ENCODE data around the gene NLRC5. TPM values are rescaled to one million over a fixed set of nuclear protein-coding genes. Genes with fewer than 3 reads are reported as not detected.
A peak's percentile ranks its signal among the peaks of the same experiment; 100 is the strongest.
"Not testable (repeated sequence)": the region's sequence is repeated elsewhere in the genome, so short reads cannot be mapped to it uniquely, and the experiment has no call there.

The NLRC5 gene
- total RNA-seq, 2 experiments from 2014 or later = 199 to 305 TPM

GRCh38 chr16:56986908-56987307, 2.4 kb upstream of the NLRC5 start:
- intact Hi-C loops (cut with micrococcal nuclease; ENCODE audit: unreplicated experiment); BruUV-seq (replicated peaks); H4K20me1 ChIP-seq (ENCODE audit: insufficient read depth, low read length); H3K9me2 ChIP-seq (ENCODE audit: insufficient read depth, low read length); CTCF ChIA-PET (ENCODE audit: unreplicated experiment); H2AFZ ChIP-seq (ENCODE audit: low read length); H3K9me3 ChIP-seq (ENCODE audit: low read length); DNase-seq (ENCODE audit: low spot score): not testable (repeated sequence)
- peak overlapping the region; percentile 89 for H3K4me2 ChIP-seq (ENCODE audit: low read length)
- peaks cover 61% of the 10 kb centered on the region for H3K79me2 ChIP-seq (ENCODE audit: insufficient read depth, low read depth, low read length)
- POLR2A ChIA-PET = interaction anchor here (0.6 to 4.8 kb wide), 7 partner anchors 9 to 59 kb away, joined by 3 to 42 read pairs (median 19); no protein-coding TSS in a partner anchor
- peak overlapping the region; percentile 80 for H3K4me3 ChIP-seq (ENCODE audit: low read depth, low read length, poor library complexity, severe bottlenecking)
- peaks cover 81% of the 10 kb centered on the region for H3K4me1 ChIP-seq (ENCODE audit: insufficient read depth, low read length, poor library complexity, severe bottlenecking)
- H3K27ac ChIP-seq (ENCODE audit: low read depth, low read length, poor library complexity, severe bottlenecking) = peak overlapping the region; percentile 80
- peaks cover 29% of the 10 kb centered on the region for H3K36me3 ChIP-seq (ENCODE audit: insufficient read depth, low read length)

GRCh38 chr16:56987692-56988091, 1.7 kb upstream of the NLRC5 start:
- intact Hi-C loops (cut with micrococcal nuclease; ENCODE audit: unreplicated experiment) = no loop called here
- no peaks in the 10 kb centered on the region for H3K9me3 ChIP-seq (ENCODE audit: low read length)
- TF ChIP-seq CTCF (conservative IDR thresholded peaks at IDR 0.05; ENCODE audit: low read length) (no peak), EZH2phosphoT487 (IDR thresholded peaks at IDR 0.05; ENCODE audit: borderline replicate concordance, low read depth, low read length) (no peak)
- ChIA-PET POLR2A (interaction anchor here (0.6 to 4.8 kb wide), 7 partner anchors 10 to 58 kb away, joined by 3 to 42 read pairs (median 19); no protein-coding TSS in a partner anchor), CTCF (ENCODE audit: unreplicated experiment) (interaction anchor here (1.0 to 1.5 kb wide), 3 partner anchors 10 to 59 kb away, joined by 3 to 6 read pairs (median 4); no protein-coding TSS in a partner anchor)
- H3K4me2 ChIP-seq (ENCODE audit: low read length) = peak overlapping the region; percentile 89
- peaks cover 31% of the 10 kb centered on the region for H3K36me3 ChIP-seq (ENCODE audit: insufficient read depth, low read length)
- H2AFZ ChIP-seq (ENCODE audit: low read length) = no peak overlapping the region
- DNase-seq (ENCODE audit: low spot score) = no peak
- H3K4me1 ChIP-seq (ENCODE audit: insufficient read depth, low read length, poor library complexity, severe bottlenecking) = peaks cover 79% of the 10 kb centered on the region
- peak overlapping the region; percentile 80 for H3K27ac ChIP-seq (ENCODE audit: low read depth, low read length, poor library complexity, severe bottlenecking)
- H3K9me2 ChIP-seq (ENCODE audit: insufficient read depth, low read length) = no peaks in the 10 kb centered on the region
- peak overlapping the region; percentile 80 for H3K4me3 ChIP-seq (ENCODE audit: low read depth, low read length, poor library complexity, severe bottlenecking)
- no peaks in the 10 kb centered on the region for H4K20me1 ChIP-seq (ENCODE audit: insufficient read depth, low read length)
- BruUV-seq (replicated peaks) = no TSS peak
- H3K79me2 ChIP-seq (ENCODE audit: insufficient read depth, low read depth, low read length) = peaks cover 69% of the 10 kb centered on the region

GRCh38 chr16:56988161-56988947, 1.0 kb upstream of the NLRC5 start:
- no TSS peak for BruUV-seq (replicated peaks)
- Histone ChIP-seq H3K36me3 (ENCODE audit: insufficient read depth, low read length) (peaks cover 31% of the 10 kb centered on the region), H3K4me3 (ENCODE audit: low read depth, low read length, poor library complexity, severe bottlenecking) (peak overlapping the region; percentile 80), H4K20me1 (ENCODE audit: insufficient read depth, low read length) (no peaks in the 10 kb centered on the region), H3K9me3 (ENCODE audit: low read length) (no peaks in the 10 kb centered on the region), H3K79me2 (ENCODE audit: insufficient read depth, low read depth, low read length) (peaks cover 76% of the 10 kb centered on the region), H3K4me1 (ENCODE audit: insufficient read depth, low read length, poor library complexity, severe bottlenecking) (peaks cover 79% of the 10 kb centered on the region), H2AFZ (ENCODE audit: low read length) (no peak overlapping the region), H3K27ac (ENCODE audit: low read depth, low read length, poor library complexity, severe bottlenecking) (peak overlapping the region; percentile 80), H3K4me2 (ENCODE audit: low read length) (peak overlapping the region; percentile 89), H3K9me2 (ENCODE audit: insufficient read depth, low read length) (no peaks in the 10 kb centered on the region)
- TF ChIP-seq CTCF (conservative IDR thresholded peaks at IDR 0.05; ENCODE audit: low read length) (no peak), EZH2phosphoT487 (IDR thresholded peaks at IDR 0.05; ENCODE audit: borderline replicate concordance, low read depth, low read length) (no peak)
- intact Hi-C loops (cut with micrococcal nuclease; ENCODE audit: unreplicated experiment) = no loop called here
- ChIA-PET POLR2A (interaction anchor here (0.6 to 4.8 kb wide), 8 partner anchors 11 to 57 kb away, joined by 3 to 42 read pairs (median 14); no protein-coding TSS in a partner anchor), CTCF (ENCODE audit: unreplicated experiment) (interaction anchor here (0.7 to 1.5 kb wide), 4 partner anchors 10 to 58 kb away, joined by 3 to 6 read pairs (median 5); no protein-coding TSS in a partner anchor)
- DNase-seq (ENCODE audit: low spot score) = no peak
